GM12878 (cell line): ENCODE data around the gene CCDC9B. TPM values are rescaled to one million over a fixed set of nuclear protein-coding genes. Genes with fewer than 3 reads are reported as not detected.

Experiments
- BACH1 ChIP-seq: fragments of 450-650 bp; IDR thresholded peaks from 2 replicates; pipeline ENCODE4 v1.6.1; 2017; ENCODE audit warnings: mild to moderate bottlenecking, borderline replicate concordance
- FOS ChIP-seq: IDR thresholded peaks from 3 replicates; pipeline ENCODE4 v1.6.1; 2011; ENCODE audit warnings: borderline replicate concordance; ENCODE audit not compliant: insufficient read length; ENCODE audit errors: extremely low read depth
- HCFC1 ChIP-seq: fragments of 150-350 bp; IDR thresholded peaks from 2 replicates; pipeline ENCODE4 v1.6.1; 2014; ENCODE audit warnings: low read length
- HDAC6 ChIP-seq: fragments of 200-600 bp; sonication (generic); IDR thresholded peaks from one replicate; pipeline ENCODE4 v1.8.0; 2017; ENCODE audit warnings: antibody characterized with exemption; ENCODE audit not compliant: unreplicated experiment
- NFIC ChIP-seq: IDR thresholded peaks from 2 replicates; pipeline ENCODE4 v1.6.1; 2012; ENCODE audit warnings: low read depth, mild to moderate bottlenecking, inconsistent platforms, low read length, moderate library complexity
- POLR2AphosphoS2 ChIP-seq: IDR thresholded peaks from 2 replicates; pipeline ENCODE4 v1.6.1; 2011; ENCODE audit warnings: low read depth, mild to moderate bottlenecking, low read length, improper control_type of control experiment, moderate library complexity
- POU2F2 ChIP-seq: IDR thresholded peaks from 3 replicates; pipeline ENCODE4 v1.6.1; 2011; ENCODE audit warnings: low read depth, mild to moderate bottlenecking, low read length, borderline replicate concordance
- SIX5 ChIP-seq: IDR thresholded peaks from 2 replicates; pipeline ENCODE4 v1.6.1; 2011; ENCODE audit warnings: mild to moderate bottlenecking, low read depth, low read length, moderate library complexity; ENCODE audit not compliant: severe bottlenecking
- SPI1 ChIP-seq: IDR thresholded peaks from 2 replicates; pipeline ENCODE4 v1.6.1; 2011; ENCODE audit warnings: low read depth, mild to moderate bottlenecking, low read length, moderate library complexity, borderline replicate concordance; ENCODE audit not compliant: insufficient read depth
- TAF1 ChIP-seq: IDR thresholded peaks from 2 replicates; pipeline ENCODE4 v1.6.1; 2011; ENCODE audit warnings: mild to moderate bottlenecking, low read depth, low read length, borderline replicate concordance
- TCF12 ChIP-seq: IDR thresholded peaks from 2 replicates; pipeline ENCODE4 v1.6.1; 2011; ENCODE audit warnings: low read depth, mild to moderate bottlenecking, low read length
- WRNIP1 ChIP-seq: IDR thresholded peaks from 2 replicates; pipeline ENCODE4 v1.6.1; 2011; ENCODE audit warnings: low read depth, low read length, improper control_type of control experiment, borderline replicate concordance
- YY1 ChIP-seq: IDR thresholded peaks from 2 replicates; pipeline ENCODE4 v1.6.1; 2011; ENCODE audit warnings: low read depth, mild to moderate bottlenecking, low read length
- ZBED1 ChIP-seq: IDR thresholded peaks from 2 replicates; pipeline ENCODE4 v1.6.1; 2016; ENCODE audit warnings: borderline replicate concordance
- ZNF217 ChIP-seq: fragments of 450-650 bp; IDR thresholded peaks from 2 replicates; pipeline ENCODE4 v1.6.1; 2017; ENCODE audit warnings: antibody characterized with exemption, mild to moderate bottlenecking
- ZZZ3 ChIP-seq: IDR thresholded peaks from 2 replicates; pipeline ENCODE4 v1.6.1; 2011; ENCODE audit warnings: low read depth; ENCODE audit not compliant: control insufficient read depth, insufficient read length
- polyA plus RNA-seq, 11 experiments: library from polyadenylated mRNA; depleted of rRNA in 4 of 11; unstranded in 6 of 11; stranded (reverse) in 5 of 11; fragments of >200 nt; fragmentation: Nextera tagmentation in 4 of 11; fragmentation: Illumina TruSeq in 1 of 11; extraction: Ambion mirVana in 4 of 11; extraction: Trizol in 1 of 11; gene quantifications; 1 replicate in 1 of 11; 2 replicates in 10 of 11; pipeline versions ENCODE4 v1.2.1 to v1.2.3, GENCODE V29; 2011 to 2016; ENCODE audit warnings: inconsistent platforms in 2 of 11, missing spikeins in 2 of 11, low read depth in 1 of 11
- total RNA-seq, 4 experiments: library from RNA; depleted of rRNA in 3 of 4; stranded (reverse); fragments of >200 nt in 3 of 4; fragmentation: Illumina TruSeq in 1 of 4; extraction: Trizol in 1 of 4; gene quantifications; 2 replicates each; pipeline versions ENCODE4 v1.2.1 to v1.2.3, GENCODE V29; 2013 to 2021
- TF ChIP-seq, protein P1 (sequence below): fragments of 450-650 bp; formaldehyde crosslinking; IDR thresholded peaks from 2 replicates; pipeline ENCODE4 v1.4.0; 2022; ENCODE audit warnings: mild to moderate bottlenecking, moderate library complexity
- TF ChIP-seq, protein P2 (sequence below): fragments of 450-650 bp; IDR thresholded peaks from 2 replicates; pipeline ENCODE4 v1.6.1; 2016; ENCODE audit warnings: mild to moderate bottlenecking
- TF ChIP-seq, protein P3 (sequence below): IDR thresholded peaks from 2 replicates; pipeline ENCODE4 v1.6.1; 2012; ENCODE audit warnings: low read depth, low read length, improper control_type of control experiment
- TF ChIP-seq, protein P4 (sequence below): IDR thresholded peaks from 2 replicates; pipeline ENCODE4 v1.6.1; 2012; ENCODE audit warnings: low read length, inconsistent platforms
- TF ChIP-seq, protein P5 (sequence below): IDR thresholded peaks from 2 replicates; pipeline ENCODE4 v1.6.1; 2011; ENCODE audit warnings: borderline replicate concordance, low read depth, mild to moderate bottlenecking, moderate library complexity, low read length; ENCODE audit not compliant: insufficient read depth, poor library complexity, severe bottlenecking

Gene CCDC9B
- total and polyA plus RNA-seq, 10 of the 15 experiments (the other 5 are each of a cell fraction or from before 2014, with no cell fraction given): 0.01 to 0.08 (median 0.03) TPM; not detected in 6

DNA sequence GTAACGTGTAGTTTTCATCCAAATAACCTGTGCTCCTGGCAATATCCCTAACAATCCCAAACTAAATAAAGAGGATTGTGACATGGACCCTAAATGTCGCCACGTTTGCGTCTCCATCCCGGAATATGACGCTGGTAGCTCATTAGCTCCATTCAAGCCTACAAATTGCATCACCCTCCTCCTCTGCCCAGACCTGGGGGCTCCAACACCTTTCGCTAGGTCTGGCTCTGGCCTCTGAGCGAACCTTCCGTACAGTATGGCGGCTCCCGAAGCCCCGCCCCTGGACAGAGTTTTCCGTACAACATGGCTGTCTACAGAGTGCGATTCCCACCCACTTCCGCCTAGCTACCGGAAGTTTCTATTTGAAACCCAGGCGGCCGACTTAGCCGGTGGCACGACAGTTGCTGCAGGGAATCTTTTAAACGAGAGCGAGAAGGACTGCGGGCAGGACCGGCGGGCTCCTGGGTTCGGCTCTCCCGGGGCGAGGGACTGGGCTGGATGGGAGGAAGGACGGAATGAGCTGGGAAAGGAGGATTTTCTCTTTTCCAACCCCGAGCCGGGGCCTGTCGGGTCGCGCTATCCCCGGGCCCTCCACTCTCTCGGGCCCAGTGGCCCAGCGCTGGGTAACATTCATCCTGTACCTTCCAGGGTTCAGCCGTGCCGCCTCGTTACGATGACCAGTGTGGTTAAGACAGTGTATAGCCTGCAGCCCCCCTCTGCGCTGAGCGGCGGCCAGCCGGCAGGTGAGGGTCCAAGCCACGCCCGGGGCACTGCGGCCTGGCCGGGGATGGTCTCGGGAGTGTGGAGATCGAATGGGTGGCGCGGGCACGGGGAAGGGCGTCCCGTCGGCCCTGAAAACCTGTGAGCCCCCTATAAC is 42.1 kb upstream of the CCDC9B start, which contains the start of gene KNSTRN (continued):
- TF ChIP-seq, protein P1, sequence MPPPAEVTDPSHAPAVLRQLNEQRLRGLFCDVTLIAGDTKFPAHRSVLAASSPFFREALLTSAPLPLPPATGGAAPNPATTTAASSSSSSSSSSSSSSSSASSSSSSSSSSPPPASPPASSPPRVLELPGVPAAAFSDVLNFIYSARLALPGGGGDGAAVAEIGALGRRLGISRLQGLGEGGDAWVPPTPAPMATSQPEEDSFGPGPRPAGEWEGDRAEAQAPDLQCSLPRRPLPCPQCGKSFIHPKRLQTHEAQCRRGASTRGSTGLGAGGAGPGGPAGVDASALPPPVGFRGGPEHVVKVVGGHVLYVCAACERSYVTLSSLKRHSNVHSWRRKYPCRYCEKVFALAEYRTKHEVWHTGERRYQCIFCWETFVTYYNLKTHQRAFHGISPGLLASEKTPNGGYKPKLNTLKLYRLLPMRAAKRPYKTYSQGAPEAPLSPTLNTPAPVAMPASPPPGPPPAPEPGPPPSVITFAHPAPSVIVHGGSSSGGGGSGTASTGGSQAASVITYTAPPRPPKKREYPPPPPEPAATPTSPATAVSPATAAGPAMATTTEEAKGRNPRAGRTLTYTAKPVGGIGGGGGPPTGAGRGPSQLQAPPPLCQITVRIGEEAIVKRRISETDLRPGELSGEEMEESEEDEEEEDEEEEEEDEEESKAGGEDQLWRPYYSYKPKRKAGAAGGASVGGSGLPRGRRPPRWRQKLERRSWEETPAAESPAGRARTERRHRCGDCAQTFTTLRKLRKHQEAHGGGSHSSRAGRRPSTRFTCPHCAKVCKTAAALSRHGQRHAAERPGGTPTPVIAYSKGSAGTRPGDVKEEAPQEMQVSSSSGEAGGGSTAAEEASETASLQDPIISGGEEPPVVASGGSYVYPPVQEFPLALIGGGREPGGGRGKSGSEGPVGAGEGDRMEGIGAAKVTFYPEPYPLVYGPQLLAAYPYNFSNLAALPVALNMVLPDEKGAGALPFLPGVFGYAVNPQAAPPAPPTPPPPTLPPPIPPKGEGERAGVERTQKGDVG (CRISPR knock-in tag): no peak
- TF ChIP-seq HCFC1 (peak; percentile 88), SPI1 (peak; percentile 16; the same call in 1 of the 2 replicates), ZBED1 (peak; percentile 49; the same call in 1 of the 2 replicates), TCF12 (no peak), HDAC6 (no peak), TAF1 (peak; percentile 75; the same call in 1 of the 2 replicates), ZNF217 (no peak), SIX5 (peak; percentile 85), FOS (no peak), ZZZ3 (no peak), BACH1 (peak; percentile 15; the same call in 1 of the 2 replicates), POLR2AphosphoS2 (no peak), YY1 (peak; percentile 100), NFIC (no peak), POU2F2 (peak; percentile 70; the same call in 1 of the 3 replicates), WRNIP1 (no peak)
- TF ChIP-seq, protein P2, sequence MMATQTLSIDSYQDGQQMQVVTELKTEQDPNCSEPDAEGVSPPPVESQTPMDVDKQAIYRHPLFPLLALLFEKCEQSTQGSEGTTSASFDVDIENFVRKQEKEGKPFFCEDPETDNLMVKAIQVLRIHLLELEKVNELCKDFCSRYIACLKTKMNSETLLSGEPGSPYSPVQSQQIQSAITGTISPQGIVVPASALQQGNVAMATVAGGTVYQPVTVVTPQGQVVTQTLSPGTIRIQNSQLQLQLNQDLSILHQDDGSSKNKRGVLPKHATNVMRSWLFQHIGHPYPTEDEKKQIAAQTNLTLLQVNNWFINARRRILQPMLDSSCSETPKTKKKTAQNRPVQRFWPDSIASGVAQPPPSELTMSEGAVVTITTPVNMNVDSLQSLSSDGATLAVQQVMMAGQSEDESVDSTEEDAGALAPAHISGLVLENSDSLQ: peak; percentile 55
- TF ChIP-seq, protein P3, sequence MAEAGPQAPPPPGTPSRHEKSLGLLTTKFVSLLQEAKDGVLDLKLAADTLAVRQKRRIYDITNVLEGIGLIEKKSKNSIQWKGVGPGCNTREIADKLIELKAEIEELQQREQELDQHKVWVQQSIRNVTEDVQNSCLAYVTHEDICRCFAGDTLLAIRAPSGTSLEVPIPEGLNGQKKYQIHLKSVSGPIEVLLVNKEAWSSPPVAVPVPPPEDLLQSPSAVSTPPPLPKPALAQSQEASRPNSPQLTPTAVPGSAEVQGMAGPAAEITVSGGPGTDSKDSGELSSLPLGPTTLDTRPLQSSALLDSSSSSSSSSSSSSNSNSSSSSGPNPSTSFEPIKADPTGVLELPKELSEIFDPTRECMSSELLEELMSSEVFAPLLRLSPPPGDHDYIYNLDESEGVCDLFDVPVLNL: peak; percentile 82
- TF ChIP-seq, protein P4, sequence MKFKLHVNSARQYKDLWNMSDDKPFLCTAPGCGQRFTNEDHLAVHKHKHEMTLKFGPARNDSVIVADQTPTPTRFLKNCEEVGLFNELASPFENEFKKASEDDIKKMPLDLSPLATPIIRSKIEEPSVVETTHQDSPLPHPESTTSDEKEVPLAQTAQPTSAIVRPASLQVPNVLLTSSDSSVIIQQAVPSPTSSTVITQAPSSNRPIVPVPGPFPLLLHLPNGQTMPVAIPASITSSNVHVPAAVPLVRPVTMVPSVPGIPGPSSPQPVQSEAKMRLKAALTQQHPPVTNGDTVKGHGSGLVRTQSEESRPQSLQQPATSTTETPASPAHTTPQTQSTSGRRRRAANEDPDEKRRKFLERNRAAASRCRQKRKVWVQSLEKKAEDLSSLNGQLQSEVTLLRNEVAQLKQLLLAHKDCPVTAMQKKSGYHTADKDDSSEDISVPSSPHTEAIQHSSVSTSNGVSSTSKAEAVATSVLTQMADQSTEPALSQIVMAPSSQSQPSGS: no peak
- TF ChIP-seq, protein P5, sequence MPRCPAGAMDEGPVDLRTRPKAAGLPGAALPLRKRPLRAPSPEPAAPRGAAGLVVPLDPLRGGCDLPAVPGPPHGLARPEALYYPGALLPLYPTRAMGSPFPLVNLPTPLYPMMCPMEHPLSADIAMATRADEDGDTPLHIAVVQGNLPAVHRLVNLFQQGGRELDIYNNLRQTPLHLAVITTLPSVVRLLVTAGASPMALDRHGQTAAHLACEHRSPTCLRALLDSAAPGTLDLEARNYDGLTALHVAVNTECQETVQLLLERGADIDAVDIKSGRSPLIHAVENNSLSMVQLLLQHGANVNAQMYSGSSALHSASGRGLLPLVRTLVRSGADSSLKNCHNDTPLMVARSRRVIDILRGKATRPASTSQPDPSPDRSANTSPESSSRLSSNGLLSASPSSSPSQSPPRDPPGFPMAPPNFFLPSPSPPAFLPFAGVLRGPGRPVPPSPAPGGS: no peak
